Stimulated activated CD4-positive, alpha-beta T cell treated with anti-CD3 and anti-CD28 coated beads, Interleukin-15, amount 100 ng/mL, for 1 hour (primary cell): ENCODE results near the gene CEBPG.

Source experiments
- DNase-seq, 2 donors: peaks; one replicate each; pipeline ENCODE4 v3.0.0-alpha.2; 2020; ENCODE audit warnings: low read depth in 1 of 2, low spot score in 1 of 2

The CEBPG gene

GRCh38 chr19:33382006-33382405 is 8.5 kb downstream of the CEBPG start:
- DNase-seq, result no peak

DNA sequence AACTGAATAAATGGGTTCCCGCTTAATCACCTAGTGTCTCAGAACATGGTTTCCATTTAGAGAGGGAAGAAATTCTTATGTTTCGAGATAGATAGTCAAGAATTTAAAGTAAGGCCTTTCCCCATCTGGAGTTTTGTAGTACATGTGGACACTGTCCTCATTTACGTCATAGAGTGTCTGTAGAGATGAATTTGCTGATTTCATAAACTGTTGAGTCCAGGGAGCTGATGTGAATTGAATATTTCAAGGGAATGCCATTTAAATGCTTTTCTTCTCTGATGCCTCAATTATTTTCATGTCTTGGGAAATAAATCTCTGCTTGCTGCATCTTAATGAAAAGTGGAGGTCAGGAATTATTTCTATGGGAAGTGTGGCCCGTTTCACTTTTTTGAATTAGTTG is 9.5 kb downstream of the CEBPG start:
- DNase-seq, result no peak

DNA sequence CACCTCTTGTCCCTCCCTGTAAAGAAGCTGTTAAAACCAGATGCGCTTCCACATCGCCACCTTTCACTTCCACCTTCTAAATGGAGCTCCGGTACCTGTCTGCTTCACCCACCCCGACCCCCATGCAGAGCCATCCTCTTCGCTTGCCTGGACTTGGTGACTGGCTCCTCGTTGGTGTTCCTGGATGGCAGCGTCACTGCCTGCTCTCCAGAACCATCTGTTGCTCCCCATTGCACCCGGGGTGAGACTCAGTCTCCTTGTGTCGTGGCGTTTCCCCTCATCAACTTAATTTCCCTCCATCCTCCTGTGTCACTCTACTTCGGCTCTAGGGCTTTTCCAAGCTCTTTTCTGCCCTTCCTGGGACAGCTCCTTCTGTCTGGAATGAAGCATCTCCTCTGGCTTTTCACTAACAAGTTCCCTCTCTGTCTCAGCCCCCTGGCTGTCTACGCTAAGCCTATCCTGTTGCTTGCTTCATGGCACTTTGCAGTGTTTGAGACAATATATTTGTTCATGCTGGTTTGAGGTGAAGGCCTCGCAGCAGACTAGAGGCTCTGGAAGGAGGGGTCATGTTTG is 10.3 kb downstream of the CEBPG start:
- DNase-seq, result no peak

DNA sequence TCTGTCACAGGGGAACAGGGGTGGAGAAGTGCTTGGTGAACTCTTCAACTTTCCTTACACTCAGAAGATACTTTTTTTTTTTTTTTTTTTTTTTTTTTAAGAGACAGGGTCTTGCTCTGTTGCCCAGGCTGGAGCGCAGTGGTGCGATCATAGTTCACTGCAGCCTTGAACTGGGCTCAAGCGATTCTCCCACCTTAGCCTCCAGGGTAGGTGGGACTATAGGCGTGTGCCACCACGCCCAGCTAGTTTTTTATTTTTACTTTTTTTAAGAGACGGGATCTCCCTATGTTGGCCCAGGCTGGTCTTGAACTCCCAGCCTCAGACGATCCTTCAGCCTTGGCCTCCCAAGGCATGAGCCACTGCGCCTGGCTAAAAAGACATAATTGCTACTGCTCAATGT is 11.5 kb downstream of the CEBPG start:
- DNase-seq, result no peak

DNA sequence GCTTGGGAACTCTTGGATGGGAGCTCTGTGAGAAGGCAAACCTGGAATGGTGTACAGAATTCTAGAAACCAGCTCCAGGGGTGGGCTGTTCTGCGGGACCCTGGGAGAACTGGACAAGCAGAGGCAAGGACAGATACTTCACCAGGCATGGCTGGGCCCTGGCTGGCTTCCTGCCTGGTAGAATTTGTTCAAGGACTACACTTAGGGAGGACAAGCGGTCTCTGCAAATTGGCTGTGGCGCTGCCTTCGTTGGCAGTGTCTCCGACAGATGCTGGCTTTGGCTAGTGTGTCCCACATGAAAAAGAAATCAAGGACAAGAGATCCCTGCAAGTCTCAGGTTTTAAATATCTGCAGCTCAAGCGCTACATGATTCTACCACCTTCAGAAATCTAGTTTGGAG is 12.4 kb downstream of the CEBPG start:
- no peak for DNase-seq

GRCh38 chr19:33386361-33386858 is 12.9 kb downstream of the CEBPG start:
- no peak for DNase-seq

DNA sequence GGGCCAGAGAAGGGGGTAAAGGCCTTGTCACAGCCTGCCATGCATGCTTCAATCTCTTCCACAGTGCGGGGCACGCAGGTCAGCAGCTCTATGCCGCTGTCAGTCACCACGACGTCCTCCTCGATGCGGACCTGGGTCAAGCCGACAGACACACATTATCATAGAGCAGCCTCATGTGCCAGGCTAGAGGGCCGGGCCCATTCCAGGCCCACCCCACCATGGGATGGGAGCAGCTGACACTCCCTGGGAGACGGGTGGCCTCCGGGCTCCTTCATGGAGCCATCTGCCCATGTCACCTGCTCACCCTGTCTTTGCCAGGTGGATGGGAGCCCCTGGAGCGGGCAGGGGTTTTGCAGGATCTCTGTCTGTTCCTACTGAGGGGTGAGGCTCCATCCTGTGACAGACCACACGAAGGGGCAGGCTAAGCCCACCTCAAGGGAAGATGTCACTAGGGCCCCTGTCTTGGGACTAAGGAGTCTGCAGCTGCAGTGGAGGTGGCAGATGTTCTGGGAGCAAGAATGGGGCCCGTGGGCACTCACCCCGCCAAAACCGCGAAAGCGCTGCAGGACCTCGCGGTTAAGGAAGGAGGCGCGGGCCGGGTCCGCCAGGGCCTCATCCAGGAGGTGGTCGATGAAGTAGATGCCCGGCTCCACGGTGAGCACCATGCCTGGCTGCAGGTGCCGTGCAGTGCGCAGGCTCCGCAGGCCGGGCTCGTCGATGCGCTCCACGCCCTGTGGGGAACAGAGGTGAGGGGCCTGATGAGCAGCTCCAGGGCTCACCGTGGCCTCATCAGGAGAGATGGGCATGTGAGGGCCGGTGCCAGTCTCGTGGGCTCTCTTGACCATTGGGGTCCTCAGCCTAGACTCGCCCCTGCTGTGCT is 14.1 kb downstream of the CEBPG start:
- DNase-seq, result no peak

DNA sequence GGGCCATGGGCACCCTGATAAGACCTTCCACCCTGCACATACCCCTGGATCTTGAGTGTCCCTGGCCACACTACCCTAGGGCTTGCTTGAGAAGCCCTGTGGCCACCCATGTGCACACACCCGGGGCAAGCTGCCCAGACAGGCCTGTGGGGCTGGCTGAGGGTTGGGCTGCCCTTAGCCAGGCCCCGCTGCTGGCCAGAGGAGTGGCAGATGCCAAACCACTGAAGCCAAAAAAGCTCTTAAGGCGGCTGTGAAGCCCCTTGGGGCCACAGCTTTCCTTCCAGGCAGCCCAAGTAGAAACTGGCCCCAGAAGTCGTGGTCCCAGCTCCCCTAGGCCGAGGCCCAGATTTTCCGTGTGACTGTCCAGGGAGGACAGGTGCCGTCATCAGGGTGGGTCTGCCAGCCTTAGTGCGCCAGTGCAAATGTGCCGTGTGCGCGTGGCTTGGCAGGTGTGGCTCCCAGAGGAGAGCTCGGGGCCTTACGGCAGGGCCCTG is 14.8 kb downstream of the CEBPG start:
- no peak for DNase-seq

DNA sequence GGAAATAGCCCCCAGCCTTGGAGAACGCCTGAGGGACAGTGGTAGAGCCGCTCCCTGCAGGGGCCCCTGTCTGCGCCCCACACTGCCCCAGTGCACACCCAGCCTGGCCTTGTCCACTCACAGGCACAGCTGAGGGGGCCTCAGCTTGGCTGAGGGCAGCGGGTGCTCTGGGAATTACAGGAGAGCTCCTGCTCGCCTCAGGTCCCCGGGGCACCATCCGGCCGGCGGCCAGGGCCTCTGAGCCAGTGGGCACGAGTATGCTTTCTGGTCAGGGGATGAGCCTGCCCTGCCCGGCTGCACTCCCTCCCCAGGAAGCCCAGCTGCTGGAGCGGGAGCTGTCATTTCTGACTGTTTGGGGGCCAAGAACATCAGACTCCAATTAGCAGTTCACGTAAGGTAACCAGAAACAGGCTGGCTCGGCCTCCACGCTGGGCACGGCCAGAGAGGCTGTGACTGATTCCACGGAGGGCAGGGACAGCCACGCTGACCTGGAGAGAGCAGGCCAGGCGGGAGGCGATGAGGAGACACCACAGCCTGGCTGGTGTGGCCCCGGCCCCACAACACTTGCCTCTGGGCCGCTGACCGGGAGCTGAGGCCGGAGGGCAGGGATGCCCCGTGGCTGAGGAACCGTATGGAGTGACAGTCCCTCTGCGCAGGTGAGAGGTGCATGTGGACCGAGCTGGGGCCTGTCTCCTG is 15.4 kb downstream of the CEBPG start:
- no peak for DNase-seq

DNA sequence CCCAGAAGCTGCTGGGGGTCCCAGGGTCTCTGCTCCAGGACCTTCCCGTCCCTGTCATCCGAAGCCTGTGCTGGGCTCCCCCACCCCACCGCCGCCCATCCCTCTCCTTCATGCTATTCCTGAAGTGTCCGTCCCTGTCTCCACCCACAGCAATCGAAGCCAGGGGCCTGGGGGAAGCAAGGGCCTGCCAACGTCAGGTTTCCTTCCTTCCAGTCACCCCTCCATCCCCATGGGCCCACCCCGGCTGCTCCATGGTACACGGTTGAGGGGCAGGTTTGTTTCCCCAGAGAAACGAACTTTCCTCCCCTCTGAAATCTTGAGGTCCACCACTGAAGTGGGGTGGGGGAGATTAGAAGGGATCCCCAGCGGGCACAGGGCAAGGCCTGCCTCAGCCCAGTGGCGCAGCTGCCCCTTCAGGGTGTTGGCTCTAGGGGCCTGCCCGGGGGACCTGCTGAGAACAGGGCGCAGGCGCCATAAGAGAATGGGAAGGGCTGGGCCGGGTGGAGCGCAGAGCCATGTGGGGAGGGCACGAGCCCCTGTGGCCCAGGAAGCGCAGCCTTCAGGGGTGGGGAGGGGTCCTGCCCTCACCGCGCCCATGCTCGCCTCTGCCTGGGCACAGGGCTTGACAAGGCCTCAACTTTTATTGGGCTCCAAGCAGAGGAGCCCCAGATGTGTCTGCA is 16.1 kb downstream of the CEBPG start:
- no peak for DNase-seq

DNA sequence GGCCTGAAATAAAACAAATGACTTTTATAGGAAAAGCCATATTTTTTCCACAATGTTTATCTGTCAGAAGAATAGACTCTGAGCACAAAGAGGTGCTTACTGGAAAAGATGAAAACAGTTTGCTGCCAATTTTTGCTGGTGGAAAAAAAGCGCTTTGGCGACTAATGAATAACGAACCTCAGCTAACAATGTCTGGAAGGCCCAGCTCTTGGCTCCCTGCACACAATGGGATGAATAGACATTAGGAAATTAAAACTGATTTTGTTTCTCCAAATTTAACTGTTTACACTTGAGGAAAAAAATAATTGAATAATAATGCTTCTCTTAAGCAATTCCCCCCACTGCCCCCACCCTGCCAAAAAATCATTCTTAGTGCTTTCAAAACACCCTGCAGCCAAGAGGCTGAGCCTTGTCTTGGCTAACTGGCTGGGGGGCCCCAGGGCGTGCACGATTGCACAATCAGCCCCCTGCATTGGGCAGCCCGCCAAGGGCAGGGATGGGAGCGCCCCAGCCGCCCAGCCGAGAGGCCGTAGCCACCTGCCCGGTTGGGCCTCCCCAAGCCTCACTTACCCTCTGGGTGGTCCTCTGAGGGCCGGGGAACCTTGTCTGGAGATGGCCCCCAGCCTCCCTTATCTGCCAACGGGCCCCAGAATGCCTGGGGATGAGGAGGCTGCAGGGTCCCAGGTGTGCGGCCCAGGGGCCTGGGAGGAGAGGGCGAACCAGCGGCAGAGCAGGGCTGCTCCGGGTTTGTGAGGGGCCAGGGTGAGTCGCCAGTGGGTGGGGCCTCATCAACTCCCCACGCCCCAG is 16.8 kb downstream of the CEBPG start:
- no peak for DNase-seq

DNA sequence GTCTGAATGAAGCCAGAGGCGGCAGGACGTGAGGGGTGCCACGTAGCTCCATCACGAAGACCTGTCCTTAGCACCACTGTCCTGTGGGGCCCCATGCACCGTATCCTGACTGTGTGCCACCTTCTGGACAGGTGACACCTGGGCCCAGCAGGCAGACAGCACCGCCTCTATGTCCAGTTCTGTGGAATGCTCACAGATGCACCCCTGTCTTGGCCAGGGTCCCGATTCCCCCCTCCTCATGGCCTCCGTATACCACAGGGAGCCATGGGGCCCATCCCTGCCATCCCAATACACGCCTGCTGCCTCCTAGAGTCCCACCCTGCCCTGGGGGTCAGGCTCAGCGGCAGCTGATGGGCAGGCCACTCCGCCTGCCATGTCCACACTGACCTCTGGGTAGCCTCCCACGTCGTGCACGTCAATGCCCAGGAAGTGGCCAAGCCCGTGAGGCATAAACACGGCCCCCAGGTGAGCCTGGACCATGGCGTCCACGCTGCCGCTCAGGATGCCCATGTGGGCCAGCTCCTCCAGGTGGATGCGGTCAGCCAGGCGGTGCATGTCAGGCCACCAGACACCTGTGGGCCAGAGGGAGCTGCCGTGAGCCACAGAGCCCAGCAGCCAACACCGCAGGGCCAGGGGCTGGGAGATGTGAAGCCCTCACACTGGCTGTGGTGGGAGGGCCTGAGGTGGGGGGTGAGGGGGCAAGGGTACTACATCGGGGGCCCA is 17.6 kb downstream of the CEBPG start:
- DNase-seq, result no peak

GRCh38 chr19:33391631-33392249 is 18.2 kb downstream of the CEBPG start:
- no peak for DNase-seq

- no peak for DNase-seq
Measured at GRCh38 chr19:33392341-33393285, 19.1 kb downstream of the CEBPG start.

- DNase-seq, result no peak
Measured at GRCh38 chr19:33393286-33394005, 19.9 kb downstream of the CEBPG start.

- no peak for DNase-seq
Measured at GRCh38 chr19:33394006-33394722, 20.7 kb downstream of the CEBPG start.
